GM18502 (cell line): Measurements from ENCODE around the gene EYS.

Source experiments
- ATAC-seq: cut with Tn5 transposase; IDR thresholded peaks from one replicate; pipeline ENCODE4 v1.9.1; 2021; ENCODE audit warnings: mild to moderate bottlenecking; ENCODE audit not compliant: unreplicated experiment, poor library complexity

EYS gene

GRCh38 chr6:64996301-64996700 lies 710.7 kb downstream of the EYS start:
- no peak for ATAC-seq

GRCh38 chr6:64990652-64991304 lies 716.2 kb downstream of the EYS start:
- ATAC-seq = no peak

- ATAC-seq = no peak
Observed at GRCh38 chr6:64988148-64988547, 718.9 kb downstream of the EYS start.

GRCh38 chr6:64987066-64987465 lies 720.0 kb downstream of the EYS start:
- no peak for ATAC-seq

- ATAC-seq = no peak
Observed at GRCh38 chr6:64985726-64986125, 721.3 kb downstream of the EYS start.

- ATAC-seq = no peak
Observed at GRCh38 chr6:64984948-64985347, 722.1 kb downstream of the EYS start.

- ATAC-seq = no peak
Observed at GRCh38 chr6:64983089-64983488, 723.9 kb downstream of the EYS start.

GRCh38 chr6:64973142-64973541 lies 733.9 kb downstream of the EYS start:
- ATAC-seq = no peak

- no peak for ATAC-seq
Observed at GRCh38 chr6:64969139-64969538, 737.9 kb downstream of the EYS start.

GRCh38 chr6:64955435-64955848 lies 751.6 kb downstream of the EYS start:
- no peak for ATAC-seq

GRCh38 chr6:64949257-64949656 lies 757.8 kb downstream of the EYS start:
- no peak for ATAC-seq

- ATAC-seq = no peak
Observed at GRCh38 chr6:64948261-64948660, 758.8 kb downstream of the EYS start.

GRCh38 chr6:64945450-64945849 lies 761.6 kb downstream of the EYS start:
- ATAC-seq = no peak

GRCh38 chr6:64932486-64932885 lies 774.5 kb downstream of the EYS start:
- ATAC-seq = no peak

GRCh38 chr6:64930681-64931080 lies 776.3 kb downstream of the EYS start:
- ATAC-seq = no peak

GRCh38 chr6:64926051-64926450 lies 781.0 kb downstream of the EYS start:
- ATAC-seq = no peak

- no peak for ATAC-seq
Observed at GRCh38 chr6:64920257-64920656, 786.8 kb downstream of the EYS start.

- no peak for ATAC-seq
Observed at GRCh38 chr6:64914124-64914523, 792.9 kb downstream of the EYS start.

GRCh38 chr6:64912966-64913365 lies 794.1 kb downstream of the EYS start:
- no peak for ATAC-seq

GRCh38 chr6:64908104-64908503 lies 798.9 kb downstream of the EYS start:
- no peak for ATAC-seq

- ATAC-seq = no peak
Observed at GRCh38 chr6:64904616-64905015, 802.4 kb downstream of the EYS start.

- ATAC-seq = no peak
Observed at GRCh38 chr6:64902596-64902995, 804.4 kb downstream of the EYS start.

GRCh38 chr6:64896939-64897338 lies 810.1 kb downstream of the EYS start:
- ATAC-seq = no peak
